ENCODE results near the gene DDX31.

DNA sequence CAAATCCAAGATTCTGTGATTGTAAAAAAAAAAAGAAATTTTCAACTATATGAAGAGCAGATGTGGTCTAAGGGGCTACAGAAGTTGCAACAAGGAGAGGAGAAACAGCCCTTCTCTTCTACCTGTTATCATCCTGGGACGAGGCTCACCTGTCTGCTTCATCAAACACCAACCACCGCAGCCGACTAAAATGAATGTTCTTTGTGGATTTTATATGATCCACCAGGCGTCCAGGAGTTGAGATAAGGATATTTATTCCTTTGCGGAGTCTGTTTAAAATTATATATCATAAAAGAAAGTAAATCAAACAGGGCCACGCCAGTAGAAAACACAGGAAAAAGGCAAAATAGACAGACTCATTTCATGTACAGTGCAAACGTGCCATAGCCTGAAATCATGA is 21.5 kb downstream of the DDX31 start:
- TF ChIP-seq CTCF (IDR thresholded peaks at IDR 0.05) (no peak), POLR2A (IDR thresholded peaks at IDR 0.05) (no peak)

All from body of pancreas (tissue), 4 donors.